HG02798 (cell line): ENCODE measurements around the gene TMEM204.

ENCODE experiments used
- ATAC-seq: cut with Tn5 transposase; IDR thresholded peaks from one replicate; pipeline ENCODE4 v1.9.1; 2021; ENCODE audit warnings: mild to moderate bottlenecking; ENCODE audit not compliant: unreplicated experiment, poor library complexity

The TMEM204 gene

DNA sequence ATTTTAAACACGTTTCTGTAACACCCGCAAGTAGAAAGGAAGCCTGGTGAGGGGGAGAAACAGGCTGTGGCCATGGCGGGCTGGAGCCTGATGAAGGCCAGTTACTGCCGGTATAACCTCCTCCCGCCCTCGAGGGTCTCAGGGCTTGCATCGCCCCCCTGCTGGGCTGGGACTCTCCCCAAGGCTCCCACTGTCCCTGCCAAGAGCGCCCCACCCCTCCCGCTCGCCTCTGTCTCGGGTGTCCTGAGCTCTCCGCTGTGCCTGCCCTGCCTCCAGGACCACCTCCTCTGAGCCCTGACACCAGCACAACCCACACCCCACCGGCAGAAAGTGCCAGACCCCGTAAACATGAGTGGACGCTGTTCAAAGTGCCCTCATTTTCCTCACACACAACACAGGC lies 18.7 kb downstream of the TMEM204 start:
- ATAC-seq = no peak

DNA sequence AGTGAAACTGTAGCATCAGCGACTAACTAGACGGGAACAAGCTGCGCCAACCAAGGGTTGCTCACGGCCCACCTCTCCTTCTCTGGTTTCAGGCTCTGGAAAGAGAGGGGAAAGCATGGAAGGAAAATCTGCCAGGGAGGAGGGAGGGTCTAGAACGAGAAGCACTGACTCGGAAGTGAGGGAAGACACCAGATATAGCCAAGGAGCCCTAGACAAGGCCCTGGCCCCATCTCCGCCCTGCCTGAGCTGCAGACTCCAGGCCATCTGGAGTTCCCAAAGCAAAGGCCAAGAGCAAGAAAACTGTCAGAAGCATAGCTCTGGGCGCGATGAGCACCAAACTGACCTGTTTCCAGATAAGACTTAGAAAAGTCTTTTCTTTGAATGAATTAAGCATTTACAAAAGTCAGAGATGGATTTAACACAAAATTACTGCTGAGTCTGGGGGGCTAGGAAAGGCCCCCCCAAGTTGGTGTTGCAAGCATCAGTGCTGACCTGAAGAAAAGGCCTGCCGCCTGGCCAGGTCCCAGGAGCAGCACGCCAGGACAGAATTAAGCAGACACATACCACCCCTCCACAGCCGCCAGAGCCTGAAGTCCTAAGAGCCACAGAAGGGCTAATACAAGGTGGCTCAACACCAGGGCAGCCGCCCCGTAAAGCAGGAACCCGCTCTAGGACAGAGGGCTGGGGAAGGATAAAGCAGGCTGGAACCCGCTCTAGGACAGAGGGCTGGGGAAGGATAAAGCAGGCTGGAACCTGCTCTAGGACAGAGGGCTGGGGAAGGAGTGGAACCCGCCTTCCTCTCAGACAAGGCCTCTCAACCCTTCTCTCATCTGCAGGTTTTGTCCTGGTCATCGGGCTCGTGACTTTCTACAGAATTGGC lies 20.7 kb downstream of the TMEM204 start:
- ATAC-seq = no peak

DNA sequence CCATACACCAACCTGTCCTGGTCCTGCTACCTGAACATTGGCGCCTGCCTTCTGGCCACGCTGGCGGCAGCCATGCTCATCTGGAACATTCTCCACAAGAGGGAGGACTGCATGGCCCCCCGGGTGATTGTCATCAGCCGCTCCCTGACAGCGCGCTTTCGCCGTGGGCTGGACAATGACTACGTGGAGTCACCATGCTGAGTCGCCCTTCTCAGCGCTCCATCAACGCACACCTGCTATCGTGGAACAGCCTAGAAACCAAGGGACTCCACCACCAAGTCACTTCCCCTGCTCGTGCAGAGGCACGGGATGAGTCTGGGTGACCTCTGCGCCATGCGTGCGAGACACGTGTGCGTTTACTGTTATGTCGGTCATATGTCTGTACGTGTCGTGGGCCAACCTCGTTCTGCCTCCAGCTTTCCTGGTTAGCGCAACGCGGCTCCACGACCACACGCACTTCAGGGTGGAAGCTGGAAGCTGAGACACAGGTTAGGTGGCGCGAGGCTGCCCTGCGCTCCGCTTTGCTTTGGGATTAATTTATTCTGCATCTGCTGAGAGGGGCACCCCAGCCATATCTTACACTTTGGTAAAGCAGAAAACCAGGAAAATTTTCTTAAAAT lies 21.5 kb downstream of the TMEM204 start:
- no peak for ATAC-seq

DNA sequence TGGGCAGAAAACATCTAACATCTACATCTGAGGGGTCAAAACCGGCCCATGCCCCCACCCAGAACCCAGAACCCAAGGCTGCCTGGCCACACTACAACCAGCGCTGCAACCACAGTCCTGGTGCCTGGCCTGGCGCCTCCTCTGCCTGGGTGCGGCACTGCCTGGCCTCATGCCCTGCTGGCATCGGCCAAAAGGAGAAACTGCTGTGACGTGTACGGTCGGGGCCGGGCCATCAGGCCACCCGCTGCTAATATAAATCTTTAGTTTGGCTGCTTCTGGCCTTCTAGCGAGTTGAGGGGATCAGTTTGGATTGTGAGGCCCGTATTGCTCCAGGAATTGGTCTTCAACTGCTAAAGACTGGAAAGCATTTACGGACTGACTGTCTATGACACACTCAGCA lies 22.8 kb downstream of the TMEM204 start:
- ATAC-seq = no peak

DNA sequence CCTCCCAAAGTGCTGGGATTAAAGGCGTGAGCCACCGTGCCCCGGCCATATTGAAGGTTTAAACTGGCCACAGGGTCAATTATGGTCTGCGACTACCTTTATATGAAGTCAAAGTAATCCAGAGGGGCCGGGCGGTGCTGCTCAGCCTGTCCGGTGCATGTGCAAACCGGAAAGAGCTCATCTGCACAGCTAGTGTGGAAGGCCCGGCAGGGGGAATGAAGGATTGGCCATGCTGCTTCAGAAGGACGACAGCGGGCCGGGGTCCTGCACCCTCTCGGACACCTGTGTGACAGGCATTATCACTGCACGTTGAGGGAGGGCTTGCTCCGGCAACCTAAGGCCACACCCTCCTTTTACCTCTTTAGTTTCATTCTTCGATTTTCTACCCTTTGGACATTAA lies 23.6 kb downstream of the TMEM204 start:
- ATAC-seq = no peak

DNA sequence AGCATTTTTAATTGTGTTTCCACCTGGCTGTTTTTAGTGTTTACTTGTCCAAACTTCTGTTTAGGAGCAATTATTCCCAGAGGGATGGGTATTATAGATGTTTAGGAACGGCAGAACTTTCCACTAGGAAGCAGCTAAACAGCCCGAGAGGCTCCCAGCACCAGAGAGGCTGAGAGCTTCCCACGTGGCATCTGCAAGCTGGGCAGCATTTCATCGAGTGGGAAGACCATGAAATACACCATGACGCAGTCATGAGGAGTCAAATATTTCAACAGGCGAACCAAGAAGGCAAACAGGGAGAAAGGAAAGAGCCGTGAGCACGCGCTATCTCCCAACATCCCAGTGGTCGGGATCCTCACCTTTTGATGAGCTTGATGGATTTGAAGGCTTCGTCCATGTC lies 24.1 kb downstream of the TMEM204 start:
- ATAC-seq = no peak

DNA sequence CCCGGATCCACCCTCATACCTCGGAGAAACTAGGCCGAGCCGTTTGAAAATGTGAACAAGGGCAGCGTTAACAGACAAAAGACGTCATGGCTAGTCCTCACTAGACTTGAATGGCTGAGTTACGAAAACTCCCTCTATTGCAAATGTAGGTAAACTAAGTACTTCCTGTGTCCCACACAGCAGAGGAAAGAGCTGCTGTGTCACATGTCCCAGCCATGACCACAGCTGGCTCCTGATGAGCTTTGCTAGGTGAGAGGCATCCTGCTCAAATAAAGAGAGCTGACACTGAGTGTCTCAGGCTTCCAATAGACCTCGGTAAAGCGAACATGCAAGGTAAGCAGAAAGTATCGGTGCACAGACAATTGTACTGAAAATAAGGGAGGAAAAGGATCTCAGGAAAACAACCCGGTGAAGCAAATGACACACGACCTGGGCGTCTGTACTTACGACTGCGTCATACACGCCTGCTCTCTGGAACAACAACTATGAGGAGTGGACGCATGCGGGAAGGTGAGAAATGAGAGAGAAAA lies 26.0 kb downstream of the TMEM204 start:
- no peak for ATAC-seq

DNA sequence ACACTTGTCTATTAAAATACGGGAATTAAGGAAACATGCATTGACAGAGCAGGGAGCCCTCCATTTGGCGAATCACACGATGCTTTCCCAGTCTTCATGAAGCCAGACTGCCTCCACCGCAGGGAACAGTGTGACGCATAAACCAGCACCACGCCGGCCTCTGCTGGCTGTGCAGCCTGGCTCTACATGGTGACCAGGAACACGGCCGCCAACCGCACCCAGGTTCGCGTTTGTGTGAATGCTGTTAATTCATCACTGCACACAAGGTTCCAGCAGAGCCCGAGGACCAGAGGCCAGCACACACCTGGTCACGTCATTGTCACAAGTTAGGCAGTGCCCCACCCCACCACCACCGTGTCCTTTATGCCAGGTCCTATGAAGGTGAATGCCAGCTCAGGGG lies 26.7 kb downstream of the TMEM204 start:
- ATAC-seq = no peak

DNA sequence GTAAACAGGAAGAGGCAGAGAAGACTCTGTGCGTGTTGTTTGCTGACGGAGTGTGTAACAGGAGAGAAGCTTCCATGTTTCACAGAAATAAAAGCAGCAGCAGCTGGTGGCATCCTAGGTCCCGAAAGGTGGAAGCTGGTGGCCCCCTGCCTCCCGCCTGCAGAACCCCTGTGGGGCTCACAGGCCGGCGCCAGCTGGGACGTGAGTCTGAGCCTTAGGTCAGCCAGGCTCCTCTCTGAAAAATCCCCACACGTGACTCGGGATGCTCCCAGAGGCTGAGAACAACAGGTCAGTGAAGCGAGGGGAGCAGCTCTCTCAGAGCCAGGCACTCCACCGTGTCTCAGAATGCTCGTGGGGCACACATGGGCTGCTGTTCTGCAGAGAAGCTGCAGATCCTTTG lies 27.4 kb downstream of the TMEM204 start:
- no peak for ATAC-seq

DNA sequence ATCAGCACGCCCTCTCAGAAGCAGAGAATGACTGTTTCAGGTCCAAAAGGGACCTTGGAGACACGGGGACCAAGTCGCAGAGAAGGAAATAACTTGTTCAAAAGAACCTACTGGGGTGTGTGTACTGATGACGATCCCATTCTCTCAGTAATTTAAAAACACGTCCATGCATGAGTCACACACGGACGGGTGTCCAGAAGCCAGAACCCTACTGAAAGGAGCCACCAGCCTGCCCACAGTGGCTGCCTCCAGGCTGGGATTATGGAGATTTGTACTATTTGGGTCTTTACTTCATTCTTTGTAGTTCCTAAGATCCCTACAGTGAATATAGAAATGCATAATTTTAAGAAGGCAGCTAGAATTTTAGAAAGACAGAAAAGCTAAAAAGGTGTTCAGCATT lies 27.8 kb downstream of the TMEM204 start:
- ATAC-seq = no peak

DNA sequence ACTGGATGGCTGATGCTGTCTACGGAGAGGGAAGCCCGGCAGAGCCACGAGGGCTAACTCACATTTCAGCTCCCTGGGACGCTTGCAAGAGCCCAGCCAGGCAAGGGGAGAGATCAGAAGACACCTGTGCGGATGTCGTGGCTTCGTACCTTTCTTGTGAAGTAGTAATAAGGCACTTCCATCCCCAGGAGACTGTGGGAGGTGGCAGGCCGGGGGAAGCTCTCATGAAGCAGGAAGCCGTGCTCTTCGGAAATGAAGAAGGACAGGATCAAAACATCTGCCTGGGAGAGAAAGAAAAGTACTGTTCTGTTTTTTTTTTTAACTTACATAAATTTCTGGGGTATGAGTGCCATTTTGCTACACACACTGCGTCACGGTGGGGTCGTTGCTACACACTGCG lies 28.4 kb downstream of the TMEM204 start:
- ATAC-seq = no peak

DNA sequence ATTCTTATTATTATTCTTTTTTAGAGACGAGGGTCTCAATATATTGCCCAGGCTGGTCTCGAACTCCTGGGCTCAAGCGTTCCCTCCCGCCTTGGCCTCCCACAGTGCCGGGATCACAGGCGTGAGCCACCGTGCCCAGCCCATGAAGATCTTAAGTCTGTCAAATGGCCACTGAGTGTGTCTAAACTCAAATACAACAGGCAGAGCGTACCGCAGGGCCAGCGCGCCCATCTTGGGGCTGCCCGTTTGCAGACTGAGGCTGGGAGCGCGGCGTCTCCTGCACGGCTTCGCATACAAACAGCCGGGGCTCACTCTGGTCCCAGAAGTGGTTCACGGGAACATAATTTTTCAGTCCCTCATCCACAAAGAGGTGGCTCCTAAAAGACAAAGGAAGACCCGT lies 30.3 kb downstream of the TMEM204 start:
- no peak for ATAC-seq

DNA sequence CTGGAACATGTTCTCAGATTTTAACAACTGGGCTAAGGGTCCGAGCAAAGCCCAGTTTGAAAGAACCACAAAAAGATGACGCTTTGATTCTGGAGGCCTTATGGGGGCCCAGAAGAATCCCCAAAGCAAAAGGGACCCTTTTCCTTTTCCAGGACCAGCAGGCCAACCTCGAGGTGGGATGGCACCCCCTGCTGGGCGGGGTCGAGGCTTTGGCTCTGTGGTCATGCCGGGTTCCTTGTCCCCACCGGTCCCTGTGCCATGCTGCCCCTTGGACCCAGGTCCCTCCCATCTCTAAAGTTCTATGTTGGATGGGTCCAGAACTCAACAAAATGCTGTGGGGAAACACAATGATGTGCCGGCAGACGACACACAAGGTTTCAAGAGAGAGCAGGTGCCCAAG lies 30.9 kb downstream of the TMEM204 start:
- ATAC-seq = no peak

DNA sequence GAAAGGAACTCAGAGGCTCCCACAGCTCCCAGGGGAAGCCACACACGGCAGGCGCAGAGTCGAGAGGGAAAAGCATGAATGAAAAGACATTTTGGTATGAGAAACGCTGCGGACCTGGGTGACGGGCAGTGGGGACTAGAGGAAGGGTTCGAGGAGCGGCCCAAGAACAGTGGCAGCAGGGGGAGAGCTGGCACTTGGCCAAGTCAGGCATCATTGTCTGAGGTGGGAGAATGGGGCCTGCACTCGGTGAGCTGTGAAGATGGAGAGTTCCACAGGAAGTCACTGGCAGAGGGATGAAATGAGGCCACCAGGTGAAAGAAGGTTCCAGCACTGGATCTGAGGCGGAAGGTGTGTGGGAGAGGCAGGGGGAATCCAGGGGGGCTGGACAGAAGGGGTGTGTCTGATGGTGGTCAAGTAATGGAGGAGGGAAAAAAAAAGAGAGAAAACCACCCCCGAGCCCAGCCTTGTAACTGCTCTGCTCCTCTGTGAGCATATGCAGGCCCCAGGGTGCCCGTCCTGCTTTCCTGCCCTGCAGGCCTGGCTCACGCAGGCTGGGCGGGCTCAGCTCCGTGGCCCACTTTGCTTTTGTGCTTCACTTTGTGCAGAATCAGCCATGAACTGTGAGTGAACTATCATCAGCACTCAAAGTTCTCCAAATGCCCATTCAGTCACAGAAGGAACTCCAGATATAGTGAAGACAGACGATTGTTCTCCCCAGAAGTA lies 31.8 kb downstream of the TMEM204 start:
- ATAC-seq = no peak

DNA sequence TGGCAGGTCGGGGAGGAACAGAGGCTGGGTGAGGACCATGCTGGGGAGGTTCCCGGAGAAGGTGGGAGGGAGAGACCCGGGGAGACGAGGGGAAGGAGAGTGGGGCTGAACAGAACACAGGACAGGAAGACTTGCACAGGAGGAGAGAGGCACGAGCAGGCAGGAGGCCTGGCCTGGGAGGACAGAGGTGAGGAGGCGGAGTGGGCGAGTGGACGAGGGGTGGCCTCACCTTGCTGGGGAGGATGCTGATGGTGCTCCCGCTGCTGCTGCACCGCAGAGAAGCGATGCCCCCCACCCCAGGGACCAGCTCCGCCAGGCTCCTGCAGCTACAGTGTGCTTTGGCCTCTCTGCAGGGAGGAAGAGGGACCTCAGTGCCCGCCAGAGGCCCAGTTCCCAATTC lies 34.5 kb downstream of the TMEM204 start:
- no peak for ATAC-seq

DNA sequence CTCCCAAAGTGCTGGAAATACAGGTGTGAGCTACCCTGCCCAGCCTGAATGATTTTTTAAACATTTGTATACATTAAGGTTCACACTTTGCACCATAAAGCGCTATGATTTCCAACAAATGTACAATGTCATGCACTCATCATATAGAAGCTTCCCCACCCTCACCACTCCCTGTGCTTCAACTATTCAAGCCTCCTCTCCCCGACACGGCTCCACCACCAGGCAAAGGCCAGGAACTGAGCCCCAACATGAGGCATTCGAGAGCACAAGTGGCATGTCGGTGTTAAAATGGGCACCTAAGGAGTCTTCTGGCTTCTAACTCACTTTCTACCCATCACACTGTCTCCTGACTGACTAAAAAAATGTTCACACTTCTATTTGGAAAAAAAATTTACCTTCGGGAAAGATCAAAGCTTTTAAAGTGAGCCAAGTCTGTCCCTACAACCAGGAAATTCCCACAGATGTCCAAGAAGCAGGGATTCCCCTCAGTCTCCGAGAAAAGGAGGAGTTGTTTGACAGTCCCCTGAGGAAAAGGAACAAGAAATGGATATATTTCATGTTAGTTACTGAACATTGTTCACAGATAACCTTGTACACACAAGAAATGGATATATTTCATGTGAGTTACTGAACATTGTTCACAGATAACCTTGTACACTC lies 37.7 kb downstream of the TMEM204 start:
- ATAC-seq = no peak

DNA sequence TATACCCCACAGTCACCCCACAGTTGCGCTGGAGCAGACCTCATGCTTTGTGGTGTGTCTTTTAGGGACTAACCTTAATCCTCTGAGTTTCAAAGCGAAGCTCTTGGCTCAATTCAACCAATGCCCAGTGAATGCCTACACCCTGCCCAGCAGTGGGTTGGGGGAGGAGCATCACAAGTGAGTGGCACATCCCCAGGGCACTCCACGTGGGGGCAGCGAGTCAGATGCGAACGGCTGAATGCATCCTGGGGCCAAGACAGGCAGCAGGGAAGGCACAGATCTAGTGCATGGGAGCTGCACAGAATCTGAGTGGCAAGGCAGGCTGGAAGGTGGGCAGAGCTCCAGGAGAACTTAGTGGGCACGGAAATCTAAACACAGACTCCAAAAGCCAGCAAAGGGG lies 39.2 kb downstream of the TMEM204 start:
- no peak for ATAC-seq

DNA sequence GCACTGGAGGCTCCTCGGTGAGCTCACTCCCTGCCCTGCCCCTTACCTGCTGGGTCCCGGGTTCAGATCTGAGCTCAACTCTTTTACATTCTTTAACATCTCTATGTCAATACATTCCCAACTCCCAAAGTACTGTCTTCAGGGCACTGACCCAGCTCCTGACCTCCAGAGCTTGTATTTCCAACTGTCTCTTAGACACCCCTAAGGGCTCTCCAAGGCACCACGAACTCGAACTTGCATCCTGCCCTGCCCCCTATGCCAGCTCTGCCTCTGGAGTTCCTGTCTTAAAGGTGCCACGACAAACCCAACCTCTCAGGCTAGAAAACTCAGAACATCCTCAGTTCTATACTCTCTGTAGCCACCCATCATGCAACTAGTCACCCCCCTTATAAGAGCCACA lies 39.8 kb downstream of the TMEM204 start:
- no peak for ATAC-seq

DNA sequence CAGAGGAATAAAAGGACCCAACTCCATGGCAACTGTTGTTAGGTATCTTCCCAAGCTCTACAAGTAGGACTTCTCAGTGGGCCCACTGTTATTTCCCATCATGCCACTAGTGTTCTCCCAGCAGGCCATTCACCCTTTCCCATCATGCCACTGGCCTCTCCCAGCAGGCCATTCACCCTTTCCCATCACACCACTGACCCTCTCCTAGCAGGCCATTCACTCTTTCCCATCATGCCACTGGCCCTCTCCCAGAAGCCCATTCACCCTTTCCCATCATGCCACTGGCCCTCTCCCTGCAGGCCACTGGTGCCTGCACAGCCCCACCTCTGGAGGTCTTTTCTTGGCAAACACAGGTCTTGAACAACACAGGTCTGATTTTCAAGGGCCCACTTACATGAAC lies 42.1 kb downstream of the TMEM204 start:
- no peak for ATAC-seq

DNA sequence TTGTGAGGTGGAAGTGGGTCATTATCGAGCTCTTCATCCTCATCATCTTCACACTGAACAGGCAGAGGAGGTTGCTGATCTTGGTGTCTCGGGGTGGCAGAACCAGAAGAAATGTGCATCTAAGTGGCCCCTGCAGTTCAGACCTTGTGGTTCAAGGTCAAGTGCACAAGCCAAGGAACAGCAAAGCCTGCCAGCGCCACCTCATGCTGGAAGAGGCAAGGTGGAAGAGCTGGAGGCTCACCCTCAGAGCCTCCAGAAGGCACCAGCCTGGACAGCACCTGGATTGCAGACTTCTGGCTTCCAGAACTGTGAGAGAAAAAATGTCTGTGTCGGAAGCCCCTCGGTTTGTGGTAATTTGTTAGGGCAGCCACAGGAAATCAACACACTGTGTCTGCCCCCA lies 45.7 kb downstream of the TMEM204 start:
- no peak for ATAC-seq

DNA sequence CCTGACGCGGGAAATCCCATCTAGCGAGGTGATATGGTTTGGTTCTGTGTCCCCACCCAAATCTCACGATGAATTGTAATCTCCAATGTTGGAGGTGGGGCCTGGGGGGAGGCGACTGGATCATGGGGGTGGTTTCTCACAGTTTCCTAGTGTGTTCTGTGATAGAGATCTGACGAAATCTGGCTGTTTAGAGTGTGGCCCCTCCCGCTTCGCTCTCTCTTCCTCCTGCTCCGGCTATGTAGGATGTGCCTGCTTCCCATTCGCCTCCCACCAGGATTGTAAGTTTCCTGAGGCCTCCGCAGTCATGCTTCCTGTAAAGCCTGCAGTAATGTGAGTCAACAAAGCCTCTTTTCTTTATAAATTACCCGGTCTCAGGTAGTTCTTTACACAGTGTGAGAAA lies 46.8 kb downstream of the TMEM204 start:
- no peak for ATAC-seq
